ENCODE results near the gene RDH12. TPM values are rescaled to one million over a fixed set of nuclear protein-coding genes. Genes with fewer than 3 reads are reported as not detected.

RDH12 gene
- total RNA-seq, 4 donors from 2014 or later: not detected

DNA sequence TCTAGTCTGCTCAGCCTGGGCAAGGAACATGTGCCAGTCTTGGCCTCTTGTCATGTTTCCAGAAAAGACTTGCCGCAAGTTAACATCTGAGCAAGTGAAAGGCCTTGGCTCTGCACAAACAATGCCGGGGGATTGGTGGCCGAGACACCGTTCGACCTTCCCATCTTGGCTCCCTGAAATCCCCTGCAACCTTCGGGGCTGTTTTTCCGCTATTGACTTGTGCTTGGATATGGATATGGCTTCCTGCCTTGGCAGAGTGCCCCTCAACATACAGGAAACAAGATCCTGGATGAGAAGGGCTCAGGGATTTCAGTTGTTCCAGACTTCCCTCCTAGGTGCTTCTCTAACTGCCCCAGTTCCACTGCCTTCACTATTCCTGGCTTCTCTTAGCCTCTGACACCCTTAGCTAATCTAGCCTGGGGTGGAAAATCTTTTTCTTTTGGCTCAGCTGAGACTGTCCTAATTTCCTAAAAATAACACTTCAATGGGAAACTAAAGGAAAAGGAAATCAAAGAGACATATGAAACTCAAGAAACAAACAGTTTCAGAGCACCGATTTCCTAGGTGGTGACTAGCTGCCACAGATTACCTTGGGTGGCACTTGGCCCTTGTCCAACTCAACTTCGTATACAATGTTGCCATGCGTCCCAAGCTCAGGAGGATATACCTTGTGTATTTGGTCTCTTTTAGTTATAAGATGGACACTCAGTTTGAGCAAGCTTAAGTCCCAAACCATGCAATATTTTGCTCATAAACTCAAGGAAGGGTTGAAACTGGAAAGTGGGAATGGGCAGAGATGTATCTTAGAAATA lies 33.9 kb downstream of the RDH12 start:
- intact Hi-C loops (cut with DNase I; ENCODE audit: low total_unique reads): no loop called here
- TF ChIP-seq, protein P1, sequence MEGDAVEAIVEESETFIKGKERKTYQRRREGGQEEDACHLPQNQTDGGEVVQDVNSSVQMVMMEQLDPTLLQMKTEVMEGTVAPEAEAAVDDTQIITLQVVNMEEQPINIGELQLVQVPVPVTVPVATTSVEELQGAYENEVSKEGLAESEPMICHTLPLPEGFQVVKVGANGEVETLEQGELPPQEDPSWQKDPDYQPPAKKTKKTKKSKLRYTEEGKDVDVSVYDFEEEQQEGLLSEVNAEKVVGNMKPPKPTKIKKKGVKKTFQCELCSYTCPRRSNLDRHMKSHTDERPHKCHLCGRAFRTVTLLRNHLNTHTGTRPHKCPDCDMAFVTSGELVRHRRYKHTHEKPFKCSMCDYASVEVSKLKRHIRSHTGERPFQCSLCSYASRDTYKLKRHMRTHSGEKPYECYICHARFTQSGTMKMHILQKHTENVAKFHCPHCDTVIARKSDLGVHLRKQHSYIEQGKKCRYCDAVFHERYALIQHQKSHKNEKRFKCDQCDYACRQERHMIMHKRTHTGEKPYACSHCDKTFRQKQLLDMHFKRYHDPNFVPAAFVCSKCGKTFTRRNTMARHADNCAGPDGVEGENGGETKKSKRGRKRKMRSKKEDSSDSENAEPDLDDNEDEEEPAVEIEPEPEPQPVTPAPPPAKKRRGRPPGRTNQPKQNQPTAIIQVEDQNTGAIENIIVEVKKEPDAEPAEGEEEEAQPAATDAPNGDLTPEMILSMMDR (IDR thresholded peaks at IDR 0.05): no peak
- no peak for TF ChIP-seq POLR2A (IDR thresholded peaks at IDR 0.05)
- Histone ChIP-seq H3K4me1 (no peaks in the 10 kb centered on the region), H3K27me3 (no peaks in the 10 kb centered on the region), H3K27ac (no peak overlapping the region), H3K9me3 (no peaks in the 10 kb centered on the region), H3K36me3 (no peaks in the 10 kb centered on the region), H3K4me3 (no peak overlapping the region)
- DNase-seq: no peak

DNA sequence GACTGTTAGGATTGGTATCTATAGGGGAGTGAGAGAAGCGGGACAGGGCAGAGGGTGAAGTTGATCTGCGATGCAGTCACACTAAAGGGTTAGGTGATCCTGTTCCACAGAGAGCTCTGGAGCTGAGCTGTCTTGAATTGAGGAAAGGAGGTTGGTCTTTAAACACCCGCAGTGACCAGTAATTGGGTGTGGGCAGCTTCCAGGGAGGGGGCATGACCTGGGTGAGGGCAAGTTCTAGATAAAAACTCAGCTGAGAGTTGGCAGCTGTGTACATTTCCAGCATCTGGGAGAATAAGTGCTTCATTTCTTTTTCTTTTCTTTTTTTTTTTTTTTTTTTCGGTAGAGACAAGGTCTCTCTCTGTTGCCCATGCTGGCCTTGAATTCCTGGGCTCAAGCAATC lies 35.1 kb downstream of the RDH12 start:
- no peaks in the 10 kb centered on the region for H3K9me3 ChIP-seq
- TF ChIP-seq, protein P1 (IDR thresholded peaks at IDR 0.05): no peak
- TF ChIP-seq POLR2A (IDR thresholded peaks at IDR 0.05): no peak
- H3K27me3 ChIP-seq: no peaks in the 10 kb centered on the region
- intact Hi-C loops (cut with DNase I; ENCODE audit: low total_unique reads): no loop called here
- no peak overlapping the region for H3K4me3 ChIP-seq
- H3K4me1 ChIP-seq: no peaks in the 10 kb centered on the region
- no peaks in the 10 kb centered on the region for H3K36me3 ChIP-seq
- no peak for DNase-seq
- no peak overlapping the region for H3K27ac ChIP-seq

DNA sequence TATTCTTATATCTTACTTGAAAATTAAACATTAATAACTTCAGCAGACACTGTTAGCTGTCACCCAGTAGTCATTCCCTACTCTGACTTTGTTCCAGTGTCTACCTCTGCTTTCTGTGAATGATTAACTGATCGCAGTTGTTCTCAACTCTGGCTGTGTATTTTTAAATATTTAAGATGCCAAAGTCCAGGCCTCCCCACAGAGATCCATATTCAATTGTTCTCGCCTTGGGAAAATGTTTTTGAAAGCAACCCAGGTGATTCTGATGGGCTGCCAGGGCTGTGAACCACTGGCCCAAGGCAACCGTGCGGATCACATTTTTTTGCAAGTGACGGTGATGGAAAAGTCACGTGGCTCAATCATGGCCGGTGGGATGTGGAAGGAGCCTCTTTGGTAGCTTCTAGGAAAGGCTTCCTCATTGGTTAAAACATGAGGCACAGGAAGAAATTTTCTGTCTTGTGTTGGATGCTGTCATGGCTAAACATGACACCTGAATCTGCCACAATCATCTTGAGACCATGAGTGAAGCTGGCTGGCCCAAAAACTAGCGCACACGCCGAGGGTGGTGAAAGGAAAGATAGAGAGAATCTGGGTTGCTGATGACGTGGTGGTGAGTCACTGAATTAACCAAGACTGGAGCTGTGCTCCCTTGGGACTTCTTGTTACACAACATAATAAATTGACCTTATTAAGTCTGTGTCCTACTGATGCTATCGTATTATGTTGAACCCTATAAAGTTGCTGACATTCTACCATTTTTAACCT lies 37.2 kb downstream of the RDH12 start:
- Histone ChIP-seq H3K4me3 (no peak overlapping the region), H3K27me3 (no peaks in the 10 kb centered on the region), H3K4me1 (no peaks in the 10 kb centered on the region), H3K36me3 (no peaks in the 10 kb centered on the region), H3K27ac (peak overlapping the region in 1 of 2 donors; percentile 7), H3K9me3 (no peaks in the 10 kb centered on the region)
- peak; percentile 67 to 81 for DNase-seq
- no peak for TF ChIP-seq POLR2A (IDR thresholded peaks at IDR 0.05)
- TF ChIP-seq, protein P1 (IDR thresholded peaks at IDR 0.05): no peak
- intact Hi-C loops (cut with DNase I; ENCODE audit: low total_unique reads): no loop called here

DNA sequence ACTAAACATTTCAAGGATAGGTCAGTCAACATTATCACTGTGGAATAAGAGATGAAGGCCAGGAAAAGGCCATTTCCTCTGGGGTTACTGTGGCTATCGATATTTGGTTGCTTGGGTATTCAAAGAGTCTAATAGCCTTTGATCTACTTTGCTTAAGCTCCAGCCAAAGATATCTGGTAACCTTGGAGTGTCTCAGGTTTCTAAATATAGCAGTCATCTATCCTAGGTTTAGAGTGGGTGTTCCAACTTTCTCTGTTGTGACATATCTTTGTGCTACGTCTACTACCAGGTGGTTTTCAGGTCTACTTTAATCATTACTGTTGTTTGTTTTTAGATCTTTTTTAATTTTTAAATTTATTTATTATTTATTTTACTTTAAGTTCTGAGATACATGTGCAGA lies 42.4 kb downstream of the RDH12 start:
- Histone ChIP-seq H3K27ac (no peak overlapping the region), H3K27me3 (no peaks in the 10 kb centered on the region), H3K4me1 (no peaks in the 10 kb centered on the region), H3K9me3 (no peaks in the 10 kb centered on the region), H3K36me3 (no peaks in the 10 kb centered on the region), H3K4me3 (no peak overlapping the region)
- no peak for DNase-seq
- TF ChIP-seq, protein P1 (IDR thresholded peaks at IDR 0.05): no peak
- TF ChIP-seq POLR2A (IDR thresholded peaks at IDR 0.05): no peak
- intact Hi-C loops (cut with DNase I; ENCODE audit: low total_unique reads): no loop called here

DNA sequence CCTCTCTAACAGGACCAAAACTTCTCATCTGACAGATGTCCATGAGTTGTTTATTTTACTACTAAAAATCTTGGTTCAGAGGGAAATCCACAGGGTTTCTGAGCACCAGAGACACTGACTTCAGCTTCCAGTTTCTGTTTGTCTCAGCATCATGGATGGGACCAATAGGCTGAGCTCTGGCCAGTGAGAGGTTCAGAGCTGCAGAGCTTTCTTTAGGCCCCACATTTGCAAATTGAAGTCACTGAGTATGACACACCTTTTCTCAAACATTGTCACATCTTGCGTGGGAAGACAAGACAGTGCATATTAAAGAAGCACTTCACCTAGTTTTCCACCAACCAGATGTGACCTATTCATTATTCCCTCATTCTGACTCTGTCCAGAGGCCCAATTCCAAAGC lies 45.2 kb downstream of the RDH12 start:
- no peak overlapping the region for H3K4me3 ChIP-seq
- no peak overlapping the region for H3K27ac ChIP-seq
- H3K9me3 ChIP-seq: no peaks in the 10 kb centered on the region
- DNase-seq: no peak
- H3K27me3 ChIP-seq: no peaks in the 10 kb centered on the region
- no peaks in the 10 kb centered on the region for H3K36me3 ChIP-seq
- H3K4me1 ChIP-seq: no peaks in the 10 kb centered on the region
- TF ChIP-seq, protein P1 (IDR thresholded peaks at IDR 0.05): no peak
- TF ChIP-seq POLR2A (IDR thresholded peaks at IDR 0.05): no peak
- intact Hi-C loops (cut with DNase I; ENCODE audit: low total_unique reads): no loop called here

All from uterus (tissue), 4 donors.